ENCODE measurements around the gene OR1I1. TPM values are rescaled to one million over a fixed set of nuclear protein-coding genes. Genes with fewer than 3 reads are reported as not detected.

The OR1I1 gene
- polyA plus RNA-seq, 3 donors: not detected

DNA sequence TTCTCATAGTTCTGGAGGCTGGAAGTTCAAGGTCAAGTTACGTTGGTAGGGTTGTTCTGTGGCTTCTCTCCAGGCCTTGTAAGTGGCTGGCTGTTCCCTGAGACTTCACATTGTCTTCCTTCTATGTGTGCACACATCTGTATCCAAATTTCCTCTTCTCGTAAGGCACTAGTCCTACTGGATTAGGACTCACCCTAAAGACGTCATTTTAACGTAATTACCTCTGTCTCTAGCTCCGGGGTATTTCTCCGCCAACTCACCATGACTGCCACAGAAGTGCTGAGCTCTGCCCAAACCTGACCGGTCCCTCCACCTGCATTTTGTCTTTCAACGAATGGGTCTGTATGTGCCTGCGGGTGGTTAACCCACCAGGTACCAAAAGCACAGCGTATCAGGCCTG, 16.4 kb downstream of the OR1I1 start:
- no peaks in the 10 kb centered on the region for H3K79me2 ChIP-seq (ENCODE audit: insufficient read depth, low read length)
- Mint-ChIP-seq H3K4me3 (no peak overlapping the region), H3K27ac (no peak overlapping the region), H3K9me3 (peaks cover 2 to 8% (median 4%) of the 10 kb centered on the region in 7 donors), H3K4me1 (peaks cover 8% of the 10 kb centered on the region), H3K27me3 (ENCODE audit: low read depth in 3 of 3) (peaks cover 4 to 6% (median 5%) of the 10 kb centered on the region in 3 donors), H3K36me3 (no peaks in the 10 kb centered on the region)
- intact Hi-C loops (cut with micrococcal nuclease): no loop called here
- no peaks in the 10 kb centered on the region for H3K36me3 ChIP-seq (replicated peaks in 1 of 2; ENCODE audit: control insufficient read depth in 1 of 2, insufficient read depth in 2 of 2, low read length in 2 of 2)
- H3K9me3 ChIP-seq (replicated peaks in 1 of 2; ENCODE audit: control insufficient read depth in 1 of 2, insufficient read depth in 1 of 2, low read length in 2 of 2): peaks cover 2 to 12% of the 10 kb centered on the region in 2 donors
- TF ChIP-seq, protein P1, sequence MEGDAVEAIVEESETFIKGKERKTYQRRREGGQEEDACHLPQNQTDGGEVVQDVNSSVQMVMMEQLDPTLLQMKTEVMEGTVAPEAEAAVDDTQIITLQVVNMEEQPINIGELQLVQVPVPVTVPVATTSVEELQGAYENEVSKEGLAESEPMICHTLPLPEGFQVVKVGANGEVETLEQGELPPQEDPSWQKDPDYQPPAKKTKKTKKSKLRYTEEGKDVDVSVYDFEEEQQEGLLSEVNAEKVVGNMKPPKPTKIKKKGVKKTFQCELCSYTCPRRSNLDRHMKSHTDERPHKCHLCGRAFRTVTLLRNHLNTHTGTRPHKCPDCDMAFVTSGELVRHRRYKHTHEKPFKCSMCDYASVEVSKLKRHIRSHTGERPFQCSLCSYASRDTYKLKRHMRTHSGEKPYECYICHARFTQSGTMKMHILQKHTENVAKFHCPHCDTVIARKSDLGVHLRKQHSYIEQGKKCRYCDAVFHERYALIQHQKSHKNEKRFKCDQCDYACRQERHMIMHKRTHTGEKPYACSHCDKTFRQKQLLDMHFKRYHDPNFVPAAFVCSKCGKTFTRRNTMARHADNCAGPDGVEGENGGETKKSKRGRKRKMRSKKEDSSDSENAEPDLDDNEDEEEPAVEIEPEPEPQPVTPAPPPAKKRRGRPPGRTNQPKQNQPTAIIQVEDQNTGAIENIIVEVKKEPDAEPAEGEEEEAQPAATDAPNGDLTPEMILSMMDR (IDR thresholded peaks at IDR 0.05): no peak
- H3K4me3 ChIP-seq (replicated peaks in 1 of 3; ENCODE audit: low read depth in 2 of 3, low read length in 3 of 3): no peak overlapping the region
- 96% methylated on average over 7 of the region's 10 CpGs for WGBS (ENCODE audit: insufficient coverage)
- no peak for DNase-seq
- no peaks in the 10 kb centered on the region for H3K27me3 ChIP-seq (ENCODE audit: control insufficient read depth in 2 of 2, insufficient read depth in 2 of 2, low read length in 2 of 2)
- H3K9ac ChIP-seq (ENCODE audit: insufficient read depth, low read length, poor library complexity, severe bottlenecking): no peak overlapping the region
- peaks cover 0 to 11% of the 10 kb centered on the region in 2 donors for H3K4me1 ChIP-seq (ENCODE audit: control insufficient read depth in 1 of 2, insufficient read depth in 2 of 2, low read length in 2 of 2)
- no peaks in the 10 kb centered on the region for H4K20me1 ChIP-seq (ENCODE audit: insufficient read depth, low read length)
- no peak overlapping the region for H3K27ac ChIP-seq (ENCODE audit: low read depth in 1 of 2, low read length in 2 of 2)
- H3K4me2 ChIP-seq (replicated peaks; ENCODE audit: extremely low read depth, low read length, poor library complexity, severe bottlenecking): no peak overlapping the region
- H2AFZ ChIP-seq (ENCODE audit: insufficient read depth, low read depth, low read length, poor library complexity, severe bottlenecking): no peak overlapping the region

DNA sequence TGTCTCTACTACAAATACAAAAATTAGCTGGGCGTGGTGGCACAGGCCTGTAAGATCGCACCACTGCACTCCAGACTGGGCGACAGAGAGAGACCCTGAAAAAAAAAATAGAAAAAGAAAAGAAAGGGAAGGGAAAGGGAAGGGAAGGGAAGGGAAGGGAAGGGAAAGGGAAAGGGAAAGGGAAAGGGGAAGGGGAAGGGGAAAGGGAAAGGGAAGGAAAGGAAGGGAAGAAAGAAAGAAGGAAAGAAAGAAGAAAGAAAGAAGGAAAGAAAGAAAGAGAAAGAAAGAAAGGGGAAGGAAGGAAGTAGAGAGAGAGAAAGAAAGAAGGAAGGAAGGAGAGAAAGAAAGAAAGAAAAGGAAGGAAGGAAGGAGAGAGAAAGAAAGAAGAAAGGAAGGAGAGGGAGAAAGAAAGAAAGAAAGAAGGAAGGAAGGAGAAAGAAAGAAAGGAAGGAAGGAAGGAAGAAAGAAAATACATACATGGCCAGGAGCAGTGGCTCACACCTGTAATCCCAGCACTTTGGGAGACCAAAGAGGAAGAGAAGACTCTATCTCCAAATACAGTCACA, 17.1 kb downstream of the OR1I1 start:
- no peak overlapping the region for H2AFZ ChIP-seq (ENCODE audit: insufficient read depth, low read depth, low read length, poor library complexity, severe bottlenecking)
- no peak overlapping the region for H3K9ac ChIP-seq (ENCODE audit: insufficient read depth, low read length, poor library complexity, severe bottlenecking)
- peaks cover 0 to 11% of the 10 kb centered on the region in 2 donors for H3K4me1 ChIP-seq (ENCODE audit: control insufficient read depth in 1 of 2, insufficient read depth in 2 of 2, low read length in 2 of 2)
- H3K79me2 ChIP-seq (ENCODE audit: insufficient read depth, low read length): no peaks in the 10 kb centered on the region
- no peak overlapping the region for H3K4me3 ChIP-seq (replicated peaks in 1 of 3; ENCODE audit: low read depth in 2 of 3, low read length in 3 of 3)
- no peak overlapping the region for H3K27ac ChIP-seq (ENCODE audit: low read depth in 1 of 2, low read length in 2 of 2)
- H3K9me3 ChIP-seq (replicated peaks in 1 of 2; ENCODE audit: control insufficient read depth in 1 of 2, insufficient read depth in 1 of 2, low read length in 2 of 2): peaks cover 7 to 18% of the 10 kb centered on the region in 2 donors
- peaks cover 8% of the 10 kb centered on the region for H3K4me1 Mint-ChIP-seq
- TF ChIP-seq, protein P1 (IDR thresholded peaks at IDR 0.05): no peak
- peaks cover 6 to 15% (median 11%) of the 10 kb centered on the region in 7 donors for H3K9me3 Mint-ChIP-seq
- intact Hi-C loops (cut with micrococcal nuclease): no loop called here
- no peak overlapping the region for H3K27ac Mint-ChIP-seq
- no peaks in the 10 kb centered on the region for H3K36me3 ChIP-seq (replicated peaks in 1 of 2; ENCODE audit: control insufficient read depth in 1 of 2, insufficient read depth in 2 of 2, low read length in 2 of 2)
- no peaks in the 10 kb centered on the region for H3K27me3 ChIP-seq (ENCODE audit: control insufficient read depth in 2 of 2, insufficient read depth in 2 of 2, low read length in 2 of 2)
- H3K36me3 Mint-ChIP-seq: no peaks in the 10 kb centered on the region
- H4K20me1 ChIP-seq (ENCODE audit: insufficient read depth, low read length): no peaks in the 10 kb centered on the region
- H3K4me2 ChIP-seq (replicated peaks; ENCODE audit: extremely low read depth, low read length, poor library complexity, severe bottlenecking): no peak overlapping the region
- peaks cover 5 to 8% (median 5%) of the 10 kb centered on the region in 3 donors for H3K27me3 Mint-ChIP-seq (ENCODE audit: low read depth in 3 of 3)
- DNase-seq: no peak
- no CpG with 5 or more reads among the region's 3 CpGs for WGBS (ENCODE audit: insufficient coverage)
- H3K4me3 Mint-ChIP-seq: no peak overlapping the region

Data from CD14-positive monocyte (primary cell).